Measurements from ENCODE around the gene USP32.

GRCh38 chr17:60410001-60410400, 18.1 kb upstream of the USP32 start:
- no peak for TF ChIP-seq CTCF (IDR thresholded peaks at IDR 0.05; ENCODE audit: control extremely low read depth in 1 of 3, insufficient read depth in 1 of 3, low read depth in 1 of 3, low read length in 3 of 3)
- no peak for TF ChIP-seq GABPA (IDR thresholded peaks at IDR 0.05; ENCODE audit: borderline replicate concordance, insufficient read depth, low read length)
- no peak for TF ChIP-seq POLR2A (IDR thresholded peaks at IDR 0.05; ENCODE audit: control extremely low read depth in 1 of 2, low read depth in 2 of 2, low read length in 2 of 2)
- TF ChIP-seq EZH2 (IDR thresholded peaks at IDR 0.05; ENCODE audit: low read depth, low read length, severe bottlenecking): no peak
- TF ChIP-seq RFX5 (IDR thresholded peaks at IDR 0.05; ENCODE audit: borderline replicate concordance, low read depth, low read length): no peak
- TF ChIP-seq USF2 (IDR thresholded peaks at IDR 0.05; ENCODE audit: low read length): no peak
- no peak for TF ChIP-seq E2F6 (IDR thresholded peaks at IDR 0.05)
- TF ChIP-seq YY1 (IDR thresholded peaks at IDR 0.05; ENCODE audit: low read depth, low read length): no peak
- no peak for TF ChIP-seq CEBPB (IDR thresholded peaks at IDR 0.05; ENCODE audit: low read depth, low read length)
- TF ChIP-seq ZNF274 (IDR thresholded peaks at IDR 0.05; ENCODE audit: borderline replicate concordance, extremely low read depth, low read length): no peak
- TF ChIP-seq ASH2L (IDR thresholded peaks at IDR 0.05; ENCODE audit: low read length): no peak
